Loucy (cell line): ENCODE measurements around the gene KCTD11.
"Not testable (repeated sequence)": the region's sequence is repeated elsewhere in the genome, so short reads cannot be mapped to it uniquely, and the experiment has no call there.

Experiments used
- H2AFZ ChIP-seq: fragments of 200-600 bp; sonication (generic); 2 replicates; pipeline ENCODE4 v1.6.0; 2016; ENCODE audit warnings: antibody characterized with exemption, mild to moderate bottlenecking, low read length, moderate library complexity
- H3F3A ChIP-seq: fragments of 200-600 bp; 2 replicates; pipeline ENCODE4 v1.6.0; 2016; ENCODE audit warnings: antibody characterized with exemption, low read depth, mild to moderate bottlenecking
- H3K27me3 ChIP-seq: fragments of 200-600 bp; sonication (generic); 2 replicates; pipeline ENCODE4 v1.6.1; 2014; ENCODE audit warnings: low read length, mild to moderate bottlenecking; ENCODE audit not compliant: insufficient read depth, poor library complexity, severe bottlenecking
- H3K36me3 ChIP-seq: fragments of 200-600 bp; sonication (generic); 2 replicates; pipeline ENCODE4 v1.6.1; 2016; ENCODE audit warnings: low read length; ENCODE audit not compliant: insufficient read depth
- H3K4me1 ChIP-seq: fragments of 200-600 bp; sonication (generic); 2 replicates; pipeline ENCODE4 v1.5.1; 2014; ENCODE audit warnings: low read length, mild to moderate bottlenecking; ENCODE audit not compliant: insufficient read depth, poor library complexity, severe bottlenecking
- H3K4me2 ChIP-seq: fragments of 200-600 bp; sonication (generic); 2 replicates; pipeline ENCODE4 v1.6.0; 2014; ENCODE audit warnings: antibody characterized with exemption, low read length, low read depth, mild to moderate bottlenecking; ENCODE audit not compliant: poor library complexity, severe bottlenecking
- H3K4me3 ChIP-seq: fragments of 200-600 bp; sonication (generic); 2 replicates; pipeline ENCODE4 v1.5.1; 2014; ENCODE audit warnings: low read length, mild to moderate bottlenecking, mixed read lengths; ENCODE audit not compliant: poor library complexity, severe bottlenecking
- H3K79me2 ChIP-seq: fragments of 200-600 bp; sonication (generic); 2 replicates; pipeline ENCODE4 v1.6.1; 2014; ENCODE audit warnings: low read length; ENCODE audit not compliant: insufficient read depth
- H3K9ac ChIP-seq: fragments of 200-600 bp; sonication (generic); 2 replicates; pipeline ENCODE4 v1.6.0; 2014; ENCODE audit warnings: mild to moderate bottlenecking, low read depth, low read length, moderate library complexity; ENCODE audit not compliant: poor library complexity, severe bottlenecking
- H3K9me2 ChIP-seq: fragments of 200-600 bp; sonication (generic); replicated peaks from 2 replicates; pipeline ENCODE4 v1.6.1; 2016; ENCODE audit warnings: low read depth, low read length, mixed read lengths
- H3K9me3 ChIP-seq: fragments of 200-600 bp; sonication (generic); 2 replicates; pipeline ENCODE4 v1.6.1; 2014; ENCODE audit warnings: mild to moderate bottlenecking, antibody characterized with exemption, low read length, low read depth; ENCODE audit not compliant: insufficient read depth
- H4K20me1 ChIP-seq: fragments of 200-600 bp; sonication (generic); 2 replicates; pipeline ENCODE4 v1.6.0; 2014; ENCODE audit warnings: antibody characterized with exemption, low read length, mild to moderate bottlenecking; ENCODE audit not compliant: insufficient read depth, poor library complexity, severe bottlenecking
- EZH2phosphoT487 ChIP-seq: fragments of 200-600 bp; IDR thresholded peaks from 2 replicates; pipeline ENCODE4 v1.6.1; 2018; ENCODE audit warnings: antibody characterized with exemption, mild to moderate bottlenecking, moderate library complexity, borderline replicate concordance
- TF ChIP-seq, protein P1 (sequence below): fragments of 200-600 bp; sonication (generic); conservative IDR thresholded peaks from 2 replicates; pipeline ENCODE4 v1.5.1; 2014; ENCODE audit warnings: mild to moderate bottlenecking, antibody characterized with exemption, low read length

Gene KCTD11

GRCh38 chr17:7367083-7367482 lies 15.1 kb downstream of the KCTD11 start:
- Histone ChIP-seq H3K9me2 (no peaks in the 10 kb centered on the region), H3K36me3 (no peaks in the 10 kb centered on the region), H3K79me2 (no peaks in the 10 kb centered on the region), H3K9me3 (no peaks in the 10 kb centered on the region), H3K4me3 (no peak overlapping the region), H3F3A (no peaks in the 10 kb centered on the region), H3K9ac (no peak overlapping the region), H3K4me1 (no peaks in the 10 kb centered on the region), H2AFZ (no peak overlapping the region), H3K4me2 (no peak overlapping the region), H3K27me3 (no peaks in the 10 kb centered on the region), H4K20me1 (no peaks in the 10 kb centered on the region)
- no peak for TF ChIP-seq EZH2phosphoT487
- TF ChIP-seq, protein P1, sequence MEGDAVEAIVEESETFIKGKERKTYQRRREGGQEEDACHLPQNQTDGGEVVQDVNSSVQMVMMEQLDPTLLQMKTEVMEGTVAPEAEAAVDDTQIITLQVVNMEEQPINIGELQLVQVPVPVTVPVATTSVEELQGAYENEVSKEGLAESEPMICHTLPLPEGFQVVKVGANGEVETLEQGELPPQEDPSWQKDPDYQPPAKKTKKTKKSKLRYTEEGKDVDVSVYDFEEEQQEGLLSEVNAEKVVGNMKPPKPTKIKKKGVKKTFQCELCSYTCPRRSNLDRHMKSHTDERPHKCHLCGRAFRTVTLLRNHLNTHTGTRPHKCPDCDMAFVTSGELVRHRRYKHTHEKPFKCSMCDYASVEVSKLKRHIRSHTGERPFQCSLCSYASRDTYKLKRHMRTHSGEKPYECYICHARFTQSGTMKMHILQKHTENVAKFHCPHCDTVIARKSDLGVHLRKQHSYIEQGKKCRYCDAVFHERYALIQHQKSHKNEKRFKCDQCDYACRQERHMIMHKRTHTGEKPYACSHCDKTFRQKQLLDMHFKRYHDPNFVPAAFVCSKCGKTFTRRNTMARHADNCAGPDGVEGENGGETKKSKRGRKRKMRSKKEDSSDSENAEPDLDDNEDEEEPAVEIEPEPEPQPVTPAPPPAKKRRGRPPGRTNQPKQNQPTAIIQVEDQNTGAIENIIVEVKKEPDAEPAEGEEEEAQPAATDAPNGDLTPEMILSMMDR = no peak

DNA sequence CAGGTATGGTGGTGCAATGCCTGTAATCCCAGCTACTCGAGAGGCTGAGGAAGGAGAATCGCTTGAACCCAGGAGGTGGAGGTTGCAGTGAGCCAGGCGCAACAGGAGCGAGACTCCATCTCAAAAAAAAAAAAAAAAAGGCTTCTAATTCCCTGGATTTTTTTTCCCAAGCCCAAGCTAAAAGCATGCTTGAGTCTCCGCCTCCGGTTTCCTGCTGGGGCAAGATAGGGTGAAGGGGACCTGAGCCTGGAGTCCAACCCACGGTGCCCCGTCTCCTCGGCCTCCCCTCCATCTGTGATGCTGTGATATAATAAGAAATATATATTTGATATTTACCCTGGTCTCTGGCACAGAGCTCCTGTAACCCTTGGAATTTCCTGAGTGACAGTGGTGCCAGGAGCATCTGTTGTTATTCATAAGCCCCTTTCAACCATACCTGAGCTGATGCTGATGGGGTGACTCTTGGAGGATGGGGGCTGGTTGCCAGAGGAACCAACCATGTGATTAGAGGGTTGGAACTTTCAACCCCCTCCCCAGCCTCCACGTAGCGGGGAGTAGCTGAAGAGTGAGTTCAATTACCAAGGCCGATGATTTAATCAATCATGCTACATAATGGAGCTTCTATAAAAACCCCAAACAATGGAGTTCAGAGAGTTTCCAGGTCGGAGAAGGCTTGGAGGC lies 16.1 kb downstream of the KCTD11 start:
- TF ChIP-seq EZH2phosphoT487 = no peak
- TF ChIP-seq, protein P1 = no peak
- Histone ChIP-seq H3K4me3 (no peak overlapping the region), H3K4me2 (no peak overlapping the region), H3K9me2 (no peaks in the 10 kb centered on the region), H3K9me3 (no peaks in the 10 kb centered on the region), H3F3A (no peaks in the 10 kb centered on the region), H3K9ac (no peak overlapping the region), H3K27me3 (no peaks in the 10 kb centered on the region), H3K36me3 (no peaks in the 10 kb centered on the region), H2AFZ (no peak overlapping the region), H3K79me2 (no peaks in the 10 kb centered on the region), H3K4me1 (no peaks in the 10 kb centered on the region), H4K20me1 (no peaks in the 10 kb centered on the region)

DNA sequence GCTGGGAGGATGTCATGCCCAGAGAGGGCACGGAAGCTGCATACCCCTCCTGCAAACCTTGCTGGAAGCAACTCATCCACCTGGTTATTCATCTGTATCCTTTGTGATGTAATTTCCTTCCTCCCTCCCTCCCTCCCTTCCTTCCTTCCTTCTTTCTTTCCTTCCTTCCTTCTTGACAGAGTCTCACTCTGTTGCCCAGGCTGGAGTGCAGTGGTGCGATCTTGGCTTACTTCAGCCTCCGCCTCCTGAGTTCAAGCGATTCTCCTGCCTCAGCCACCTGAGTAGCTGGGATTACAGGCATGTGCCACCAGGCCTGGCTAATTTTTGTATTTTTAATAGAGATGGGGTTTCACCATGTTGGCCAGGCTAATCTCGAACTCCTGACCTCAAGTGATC lies 16.6 kb downstream of the KCTD11 start:
- H3K9me2 ChIP-seq, H3K9ac ChIP-seq, H3K27me3 ChIP-seq, H3K4me1 ChIP-seq, H4K20me1 ChIP-seq, H3K9me3 ChIP-seq, H3F3A ChIP-seq, H3K4me2 ChIP-seq, H3K79me2 ChIP-seq, H3K36me3 ChIP-seq, H3K4me3 ChIP-seq, H2AFZ ChIP-seq: not testable (repeated sequence)

- Histone ChIP-seq H3K4me1 (no peaks in the 10 kb centered on the region), H3K79me2 (no peaks in the 10 kb centered on the region), H3K9me2 (no peaks in the 10 kb centered on the region), H3K4me3 (no peak overlapping the region), H3F3A (no peaks in the 10 kb centered on the region), H3K4me2 (no peak overlapping the region), H3K36me3 (no peaks in the 10 kb centered on the region), H2AFZ (no peak overlapping the region), H4K20me1 (no peaks in the 10 kb centered on the region), H3K27me3 (no peaks in the 10 kb centered on the region), H3K9me3 (no peaks in the 10 kb centered on the region), H3K9ac (no peak overlapping the region)
- TF ChIP-seq EZH2phosphoT487 = no peak
- TF ChIP-seq, protein P1 = no peak
These were observed 17.9 kb downstream of the KCTD11 start for GRCh38 chr17:7369825-7370224.
